OCI-LY3 (cell line): Measurements from ENCODE around the gene MGST2.

Source experiments
- H2AFZ ChIP-seq: fragments of 200-600, 300-600 bp; shearing (Covaris generic); 2 replicates; pipeline ENCODE4 v1.6.0; 2014; ENCODE audit warnings: antibody characterized with exemption, low read depth, low read length
- H3K27ac ChIP-seq: fragments of 200-600, 300-600 bp; sonication (generic); 2 replicates; pipeline ENCODE4 v1.5.1; 2014; ENCODE audit warnings: mild to moderate bottlenecking, low read length, moderate library complexity, mixed read lengths
- H3K27me3 ChIP-seq: fragments of 200-600, 300-600 bp; sonication (generic); 2 replicates; pipeline ENCODE4 v1.6.1; 2014; ENCODE audit warnings: low read depth, low read length, mixed read lengths
- H3K36me3 ChIP-seq: fragments of 200-600, 300-600 bp; sonication (generic); replicated peaks from 2 replicates; pipeline ENCODE3; 2014; ENCODE audit warnings: low read depth, low read length, mixed read lengths
- H3K4me1 ChIP-seq: fragments of 300-600, 200-600 bp; sonication (generic); 2 replicates; pipeline ENCODE4 v1.6.1; 2014; ENCODE audit warnings: low read length, mixed read lengths
- H3K4me2 ChIP-seq: fragments of 200-600, 300-600 bp; sonication (generic); 2 replicates; pipeline ENCODE4 v1.6.1; 2014; ENCODE audit warnings: low read length, mixed read lengths
- H3K4me3 ChIP-seq: fragments of 300-600, 200-600 bp; sonication (generic); 2 replicates; pipeline ENCODE4 v1.5.1; 2014; ENCODE audit warnings: antibody characterized with exemption, mild to moderate bottlenecking, low read length, moderate library complexity
- H3K79me2 ChIP-seq: fragments of 300-600, 200-600 bp; shearing (Covaris generic); 2 replicates; pipeline ENCODE4 v1.6.1; 2014; ENCODE audit warnings: mild to moderate bottlenecking, low read length, mixed read lengths
- H3K9ac ChIP-seq: fragments of 300-600, 200-600 bp; shearing (Covaris generic); 2 replicates; pipeline ENCODE4 v1.6.0; 2014; ENCODE audit warnings: mild to moderate bottlenecking, low read length, moderate library complexity
- H3K9me3 ChIP-seq: fragments of 200-600, 300-600 bp; shearing (Covaris generic); 2 replicates; pipeline ENCODE4 v1.6.1; 2014; ENCODE audit warnings: low read length, mixed read lengths; ENCODE audit not compliant: insufficient read depth
- H4K20me1 ChIP-seq: fragments of 200-600, 300-600 bp; sonication (generic); 2 replicates; pipeline ENCODE4 v1.6.1; 2016; ENCODE audit warnings: low read length, mixed read lengths; ENCODE audit not compliant: insufficient read depth
- EZH2phosphoT487 ChIP-seq: fragments of 200-600 bp; shearing (Covaris generic); IDR thresholded peaks from 2 replicates; pipeline ENCODE4 v1.6.1; 2018; ENCODE audit warnings: antibody characterized with exemption, mixed run types, low read depth
- TF ChIP-seq, protein P1 (sequence below): fragments of 200-600, 300-600 bp; sonication (generic); IDR thresholded peaks from 2 replicates; pipeline ENCODE4 v1.5.1; 2014; ENCODE audit warnings: antibody characterized with exemption, low read length, low read depth

MGST2 gene

DNA sequence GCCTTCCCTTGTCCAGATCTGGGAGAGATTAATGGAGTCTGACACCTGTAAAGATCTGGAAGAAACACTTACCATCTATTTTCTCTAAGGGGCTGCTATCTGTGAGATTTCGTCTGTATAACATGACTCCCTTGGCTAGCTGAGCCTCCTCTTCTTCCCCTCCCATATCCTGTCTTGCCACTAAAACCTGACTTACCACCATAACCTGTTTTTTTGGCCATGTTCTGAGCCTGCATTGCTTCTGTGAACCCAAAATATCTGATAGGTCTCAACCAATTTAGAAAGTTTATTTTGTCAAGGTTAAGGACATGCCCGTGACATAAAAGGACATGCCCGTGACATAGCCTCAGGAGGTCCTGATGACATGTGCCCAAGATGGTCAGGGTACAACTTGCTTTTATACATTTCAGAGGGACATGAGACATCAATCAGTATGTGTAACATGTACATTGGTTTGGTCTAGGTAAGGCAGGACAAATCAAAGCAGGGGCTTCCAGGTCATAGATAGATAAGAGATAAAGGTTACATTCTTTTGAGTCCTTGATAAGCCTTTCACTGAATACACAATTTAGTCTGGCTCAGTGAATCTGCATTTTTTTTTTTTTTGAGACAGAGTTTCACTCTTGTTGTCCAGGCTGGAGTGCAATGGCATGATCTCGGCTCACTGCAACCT lies 11.4 kb downstream of the MGST2 start:
- Histone ChIP-seq H3K4me1 (peaks cover 13% of the 10 kb centered on the region), H4K20me1 (no peaks in the 10 kb centered on the region), H3K36me3 (no peaks in the 10 kb centered on the region), H3K4me2 (no peak overlapping the region), H3K27me3 (no peaks in the 10 kb centered on the region), H3K79me2 (no peaks in the 10 kb centered on the region), H2AFZ (no peak overlapping the region), H3K27ac (no peak overlapping the region), H3K9me3 (no peaks in the 10 kb centered on the region), H3K4me3 (no peak overlapping the region), H3K9ac (no peak overlapping the region)
- TF ChIP-seq, protein P1, sequence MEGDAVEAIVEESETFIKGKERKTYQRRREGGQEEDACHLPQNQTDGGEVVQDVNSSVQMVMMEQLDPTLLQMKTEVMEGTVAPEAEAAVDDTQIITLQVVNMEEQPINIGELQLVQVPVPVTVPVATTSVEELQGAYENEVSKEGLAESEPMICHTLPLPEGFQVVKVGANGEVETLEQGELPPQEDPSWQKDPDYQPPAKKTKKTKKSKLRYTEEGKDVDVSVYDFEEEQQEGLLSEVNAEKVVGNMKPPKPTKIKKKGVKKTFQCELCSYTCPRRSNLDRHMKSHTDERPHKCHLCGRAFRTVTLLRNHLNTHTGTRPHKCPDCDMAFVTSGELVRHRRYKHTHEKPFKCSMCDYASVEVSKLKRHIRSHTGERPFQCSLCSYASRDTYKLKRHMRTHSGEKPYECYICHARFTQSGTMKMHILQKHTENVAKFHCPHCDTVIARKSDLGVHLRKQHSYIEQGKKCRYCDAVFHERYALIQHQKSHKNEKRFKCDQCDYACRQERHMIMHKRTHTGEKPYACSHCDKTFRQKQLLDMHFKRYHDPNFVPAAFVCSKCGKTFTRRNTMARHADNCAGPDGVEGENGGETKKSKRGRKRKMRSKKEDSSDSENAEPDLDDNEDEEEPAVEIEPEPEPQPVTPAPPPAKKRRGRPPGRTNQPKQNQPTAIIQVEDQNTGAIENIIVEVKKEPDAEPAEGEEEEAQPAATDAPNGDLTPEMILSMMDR: no peak
- no peak for TF ChIP-seq EZH2phosphoT487

- Histone ChIP-seq H3K27me3 (peaks cover 8% of the 10 kb centered on the region), H3K4me1 (no peaks in the 10 kb centered on the region), H3K9me3 (no peaks in the 10 kb centered on the region), H3K36me3 (no peaks in the 10 kb centered on the region), H2AFZ (no peak overlapping the region), H3K79me2 (no peaks in the 10 kb centered on the region), H3K27ac (no peak overlapping the region), H3K4me3 (no peak overlapping the region), H4K20me1 (no peaks in the 10 kb centered on the region), H3K4me2 (no peak overlapping the region), H3K9ac (no peak overlapping the region)
- TF ChIP-seq, protein P1: no peak
- TF ChIP-seq EZH2phosphoT487: no peak
Observed at GRCh38 chr4:139682309-139682708, 16.7 kb downstream of the MGST2 start.

- H3K27ac ChIP-seq: no peak overlapping the region
- H3K9ac ChIP-seq: no peak overlapping the region
- H3K27me3 ChIP-seq: peaks cover 13% of the 10 kb centered on the region
- no peak overlapping the region for H2AFZ ChIP-seq
- H4K20me1 ChIP-seq: no peaks in the 10 kb centered on the region
- no peaks in the 10 kb centered on the region for H3K79me2 ChIP-seq
- H3K4me2 ChIP-seq: no peak overlapping the region
- no peak overlapping the region for H3K4me3 ChIP-seq
- TF ChIP-seq EZH2phosphoT487: no peak
- TF ChIP-seq, protein P1: no peak
- H3K4me1 ChIP-seq: no peaks in the 10 kb centered on the region
- no peaks in the 10 kb centered on the region for H3K36me3 ChIP-seq
- no peaks in the 10 kb centered on the region for H3K9me3 ChIP-seq
Observed at GRCh38 chr4:139682741-139683151, 17.1 kb downstream of the MGST2 start.

DNA sequence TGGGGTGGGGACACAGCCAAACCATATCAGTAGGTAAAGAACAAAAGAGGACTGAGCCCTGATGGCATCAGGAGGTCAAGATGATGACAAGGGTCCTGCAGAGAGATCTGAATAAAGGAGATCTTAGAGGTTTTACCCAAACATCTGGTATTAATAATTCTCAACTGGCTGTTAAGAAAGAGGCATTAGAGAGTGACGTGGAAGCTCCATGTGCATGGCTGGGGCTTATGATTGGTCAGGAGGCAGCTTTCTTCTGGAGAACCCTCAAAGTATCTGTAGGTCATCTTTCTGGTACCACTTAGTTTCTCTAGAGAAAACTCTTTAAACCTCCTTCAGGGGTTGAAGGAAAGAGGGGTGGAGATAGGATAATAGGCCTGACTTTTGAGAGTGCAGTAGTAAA lies 18.7 kb downstream of the MGST2 start:
- no peaks in the 10 kb centered on the region for H3K4me1 ChIP-seq

More for the DNA sequence above, 18.7 kb downstream of the MGST2 start:
- H3K36me3 ChIP-seq: no peaks in the 10 kb centered on the region
- H3K9ac ChIP-seq: no peak overlapping the region
- H3K9me3 ChIP-seq: no peaks in the 10 kb centered on the region
- H3K27ac ChIP-seq: no peak overlapping the region
- H3K4me3 ChIP-seq: no peak overlapping the region
- H3K79me2 ChIP-seq: no peaks in the 10 kb centered on the region
- TF ChIP-seq EZH2phosphoT487: no peak
- TF ChIP-seq, protein P1: no peak
- H3K4me2 ChIP-seq: no peak overlapping the region
- H4K20me1 ChIP-seq: no peaks in the 10 kb centered on the region
- no peak overlapping the region for H2AFZ ChIP-seq
- H3K27me3 ChIP-seq: peaks cover 15% of the 10 kb centered on the region
